NAMALWA (cell line): ENCODE data around the gene PTPRD.
"Not testable (repeated sequence)": the region's sequence is repeated elsewhere in the genome, so short reads cannot be mapped to it uniquely, and the experiment has no call there.

Source experiments
- DNase-seq: peaks from one replicate; pipeline ENCODE4 v3.0.0-alpha.2; 2015; ENCODE audit warnings: low spot score

Gene PTPRD

DNA sequence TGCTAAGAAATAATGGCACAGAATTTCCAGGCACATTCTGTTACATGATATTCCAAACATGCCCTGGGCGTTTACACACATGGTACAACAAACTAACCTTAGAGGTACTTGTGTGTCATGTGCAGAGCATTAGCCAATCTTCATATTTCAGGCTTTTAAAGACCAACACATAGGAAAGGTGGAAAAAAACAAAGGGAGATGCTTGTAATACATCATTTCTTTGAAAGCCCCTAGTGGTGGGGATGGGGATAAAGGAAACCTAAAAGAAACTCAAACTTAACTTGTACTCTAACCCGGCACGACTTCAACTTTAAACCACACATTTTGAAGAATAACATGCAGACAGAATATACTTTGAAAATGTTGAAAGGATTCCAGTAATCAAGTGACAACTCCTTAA is 133.6 kb downstream of the PTPRD start:
- peak; percentile 56 for DNase-seq

DNA sequence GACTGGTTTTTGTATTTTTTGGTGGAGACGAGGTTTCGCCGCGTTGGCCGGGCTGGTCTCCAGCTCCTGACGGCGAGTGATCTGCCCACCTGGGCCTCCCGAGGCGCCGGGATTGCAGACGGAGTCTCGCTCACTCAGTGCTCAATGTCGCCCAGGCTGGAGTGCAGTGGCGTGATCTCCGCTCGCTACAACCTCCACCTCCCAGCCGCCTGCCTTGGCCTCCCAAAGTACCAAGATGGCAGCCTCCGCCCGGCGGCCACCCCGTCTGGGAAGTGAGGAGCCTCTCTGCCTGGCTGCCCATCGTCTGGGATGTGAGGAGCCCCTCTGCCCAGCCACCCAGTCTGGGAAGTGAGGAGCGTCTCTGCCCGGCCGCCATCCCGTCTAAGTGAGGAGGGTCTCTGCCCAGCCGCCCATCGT is 163.6 kb downstream of the PTPRD start:
- DNase-seq, result not testable (repeated sequence)

DNA sequence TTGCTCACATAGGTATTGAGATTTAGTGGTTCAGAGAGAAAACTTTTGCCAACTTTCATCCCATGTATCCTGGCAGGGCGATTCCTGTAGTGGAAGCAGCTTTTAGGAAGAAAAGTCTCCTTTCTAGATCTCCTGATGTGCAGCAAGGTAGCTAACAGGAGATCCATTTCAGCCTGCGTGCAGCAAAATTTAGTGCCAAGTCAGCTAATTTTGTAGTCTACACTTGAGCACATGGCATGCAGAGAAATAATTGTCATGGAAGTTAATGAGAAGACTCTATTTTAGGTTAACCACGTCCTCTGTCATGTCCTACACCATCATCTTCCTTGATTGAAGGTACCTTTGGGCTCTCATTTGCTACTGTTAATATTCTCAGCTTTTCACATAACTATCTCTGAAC is 165.8 kb downstream of the PTPRD start:
- no peak for DNase-seq

GRCh38 chr9:10443868-10444204 is 169.0 kb downstream of the PTPRD start:
- DNase-seq, result no peak

DNA sequence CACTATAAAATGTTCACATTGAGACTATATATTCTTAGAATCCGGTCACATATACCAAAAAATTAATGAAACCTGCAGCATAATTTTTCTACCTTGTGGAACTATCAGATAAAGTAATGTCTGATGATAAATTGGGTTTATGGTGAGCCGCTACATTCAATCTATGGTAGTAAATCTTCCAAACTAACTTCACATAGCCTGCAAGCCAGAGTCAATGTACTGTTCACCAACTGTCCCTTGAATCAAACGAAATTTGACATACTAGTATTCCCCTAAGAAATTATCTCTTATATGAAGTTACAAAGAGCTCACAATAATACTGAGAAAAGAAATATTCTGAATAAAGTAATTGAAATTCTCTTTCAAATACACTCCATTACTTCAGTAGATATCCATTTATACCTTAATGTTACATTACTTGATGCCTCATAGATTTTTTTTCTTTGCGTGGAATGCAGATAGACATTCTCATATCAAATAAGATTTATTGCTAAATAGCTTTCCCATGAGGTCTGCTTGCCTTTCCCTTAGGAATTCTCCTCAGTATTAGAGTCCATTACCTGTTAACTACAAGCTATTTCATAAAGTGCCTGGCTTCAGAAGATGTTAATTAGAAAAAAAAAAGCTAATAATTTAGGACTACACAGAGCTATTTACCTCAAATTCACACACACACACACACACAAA is 169.5 kb downstream of the PTPRD start:
- no peak for DNase-seq

GRCh38 chr9:10438955-10439354 is 173.8 kb downstream of the PTPRD start:
- DNase-seq, result no peak

GRCh38 chr9:10436756-10437155 is 176.0 kb downstream of the PTPRD start:
- DNase-seq, result no peak

GRCh38 chr9:10434412-10434811 is 178.4 kb downstream of the PTPRD start:
- no peak for DNase-seq

DNA sequence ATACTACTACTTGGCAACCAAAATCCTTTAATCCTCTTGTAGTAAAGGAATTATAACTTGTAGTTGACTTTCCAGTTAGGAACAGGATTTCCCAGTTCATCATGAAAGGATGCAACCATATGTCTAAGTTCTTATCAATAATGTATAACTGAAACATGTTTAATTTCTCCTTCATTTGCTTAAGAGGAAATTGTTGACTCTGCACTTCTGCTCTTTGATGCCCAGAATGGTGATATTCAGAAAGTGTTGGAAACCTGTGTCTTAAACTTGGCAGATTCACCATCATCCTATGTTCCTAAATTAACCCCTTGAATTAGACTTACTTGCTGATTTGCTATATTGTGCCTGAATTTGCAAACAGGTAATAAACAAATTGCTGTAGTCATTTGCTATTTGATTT is 201.5 kb downstream of the PTPRD start:
- DNase-seq, result no peak

DNA sequence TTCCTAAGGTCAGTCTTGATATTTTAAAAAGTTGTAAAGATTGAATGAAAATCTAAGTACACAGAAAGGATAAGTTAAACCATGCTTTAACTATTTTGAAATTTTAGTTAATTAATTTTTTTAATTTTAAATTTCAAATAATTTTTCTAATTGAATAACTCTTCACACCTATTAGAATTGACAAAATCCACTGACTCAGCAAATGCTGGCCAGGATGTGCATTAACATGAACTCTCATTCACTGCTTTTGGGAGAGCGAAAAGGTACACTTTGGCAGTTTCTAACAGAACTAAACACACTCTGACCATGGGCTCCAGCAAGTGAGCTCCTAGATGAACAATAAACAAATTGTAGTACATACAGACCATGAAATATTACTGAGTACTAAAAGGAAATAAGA is 209.5 kb downstream of the PTPRD start:
- DNase-seq, result no peak

- no peak for DNase-seq
These were observed 216.2 kb downstream of the PTPRD start for GRCh38 chr9:10396615-10397014.

GRCh38 chr9:10387282-10387681 is 225.5 kb downstream of the PTPRD start:
- no peak for DNase-seq

DNA sequence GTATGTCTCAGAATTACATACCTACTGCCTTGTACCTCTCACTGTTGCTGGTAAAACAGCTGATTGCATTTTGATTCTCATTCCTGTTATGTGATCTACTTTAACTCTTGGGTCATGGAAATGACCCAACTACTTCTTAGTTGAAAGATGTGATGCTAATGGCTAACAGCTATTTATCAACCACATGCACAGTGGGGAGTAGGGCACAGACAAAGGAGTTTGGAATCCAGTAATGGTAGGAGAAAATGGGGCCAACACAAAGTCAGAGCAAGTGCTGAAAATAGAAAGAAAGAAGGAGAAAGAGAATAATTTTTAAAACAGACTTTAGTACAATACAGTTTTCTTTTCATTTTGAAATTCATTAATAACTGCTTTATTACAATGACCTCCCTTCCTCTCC is 241.0 kb downstream of the PTPRD start:
- no peak for DNase-seq

- peak; percentile 71 for DNase-seq
These were observed 246.5 kb downstream of the PTPRD start for GRCh38 chr9:10366171-10366779.

GRCh38 chr9:10354591-10354990 is 258.2 kb downstream of the PTPRD start:
- no peak for DNase-seq

DNA sequence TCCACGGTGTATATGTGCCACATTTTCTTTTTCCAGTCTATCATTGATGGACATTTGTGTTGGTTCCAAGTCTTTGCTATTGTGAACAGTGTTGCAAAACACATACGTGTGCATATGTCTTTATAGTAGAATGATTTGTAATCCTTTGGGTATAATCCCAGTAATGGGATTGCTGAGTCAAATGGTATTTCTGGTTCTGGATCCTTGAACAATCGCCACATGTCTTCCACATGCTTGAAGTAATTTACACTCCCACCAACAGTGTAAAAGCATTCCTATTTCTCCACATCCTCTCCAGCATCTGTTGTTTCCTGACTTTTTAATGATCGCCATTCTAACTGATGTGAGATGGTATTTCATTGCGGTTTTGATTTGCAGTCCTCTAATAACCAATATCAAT is 267.2 kb downstream of the PTPRD start:
- DNase-seq, result not testable (repeated sequence)

- no peak for DNase-seq
These were observed 271.7 kb downstream of the PTPRD start for GRCh38 chr9:10341057-10341456.

- DNase-seq, result no peak
These were observed 273.6 kb downstream of the PTPRD start for GRCh38 chr9:10339152-10339551.

DNA sequence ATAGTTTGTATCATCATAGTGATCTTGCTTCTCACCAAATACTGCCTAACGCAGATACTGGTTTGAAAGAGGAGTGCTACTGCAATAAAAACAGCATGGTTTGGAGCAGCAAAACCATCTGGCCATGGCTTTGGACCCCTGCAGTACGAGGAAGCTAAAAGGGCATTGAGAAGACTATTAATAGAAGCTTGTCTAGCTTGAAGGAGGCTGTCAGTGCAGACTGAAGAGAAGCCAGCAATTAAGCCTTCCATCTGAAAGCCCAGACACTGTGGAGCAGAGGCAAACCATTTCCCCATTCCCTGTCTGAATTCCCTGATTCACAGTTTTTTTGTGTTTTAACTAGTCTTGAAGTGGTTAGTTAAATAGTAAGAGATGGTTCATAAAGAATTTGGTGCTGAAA is 281.6 kb downstream of the PTPRD start:
- DNase-seq, result no peak

DNA sequence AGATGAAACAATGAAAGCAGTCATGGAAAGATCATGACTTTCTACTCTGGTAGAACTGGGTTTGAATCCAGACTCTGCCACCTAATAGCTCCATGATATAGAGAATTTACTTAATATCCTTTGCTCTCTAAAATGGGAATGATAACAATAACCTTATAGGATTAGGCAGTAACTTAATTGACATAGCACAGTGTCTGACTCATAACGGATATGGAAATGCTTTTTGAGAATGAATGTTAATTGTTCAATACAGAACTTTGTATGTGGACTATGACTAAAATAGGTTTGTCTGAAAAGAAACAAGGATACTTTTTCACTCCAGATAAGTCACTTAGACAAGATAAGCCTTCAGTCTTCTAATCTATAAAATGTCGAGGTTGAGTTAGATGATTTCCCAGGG is 330.7 kb downstream of the PTPRD start:
- no peak for DNase-seq

- DNase-seq, result peak; percentile 11
These were observed 337.8 kb downstream of the PTPRD start for GRCh38 chr9:10274988-10275387.

DNA sequence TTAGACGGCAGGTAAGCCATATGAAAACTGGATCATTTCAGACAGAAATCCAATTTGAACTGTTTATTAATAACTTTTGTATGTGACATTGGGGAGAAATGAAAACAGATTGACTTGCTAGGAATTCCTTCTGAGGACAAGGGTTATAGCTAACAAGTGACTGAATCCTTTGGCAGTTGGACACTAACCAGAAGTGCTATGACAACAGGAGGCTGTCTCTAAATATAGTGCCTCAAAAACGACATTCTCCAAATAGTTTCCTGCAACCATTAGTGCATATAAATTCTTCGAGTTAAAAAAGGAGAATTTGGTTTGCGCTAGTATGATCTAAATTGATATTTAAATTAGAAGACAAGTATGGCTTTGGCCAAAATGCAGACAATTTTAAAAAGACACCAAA is 338.6 kb downstream of the PTPRD start:
- no peak for DNase-seq

DNA sequence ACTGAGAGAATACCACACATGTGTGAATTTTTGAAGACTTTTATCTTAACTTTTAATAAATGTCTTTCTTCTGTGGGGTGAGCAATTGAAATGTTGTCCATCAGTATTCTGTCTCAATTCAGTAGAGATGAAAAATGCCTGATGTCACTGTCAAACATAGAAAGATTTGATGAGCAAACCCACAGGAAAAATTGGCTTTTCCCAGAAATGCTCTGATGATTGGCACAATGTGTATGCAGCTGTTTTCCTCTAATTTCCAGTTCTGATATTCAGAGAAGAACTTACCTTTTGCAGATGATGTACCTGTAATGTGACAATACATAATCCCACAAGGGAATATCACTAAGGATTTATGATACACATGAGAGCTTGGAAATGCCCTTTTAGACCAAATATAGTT is 340.0 kb downstream of the PTPRD start:
- DNase-seq, result no peak
